Measurements from ENCODE around the gene ADAMTS18.

ADAMTS18 gene

GRCh38 chr16:77310877-77311276 lies 124.0 kb downstream of the ADAMTS18 start:
- H3K27ac Mint-ChIP-seq = no peak overlapping the region
- H3K4me3 Mint-ChIP-seq = no peak overlapping the region
- H3K36me3 Mint-ChIP-seq (ENCODE audit: low read depth) = no peaks in the 10 kb centered on the region
- H3K4me1 Mint-ChIP-seq (ENCODE audit: low read depth) = no peaks in the 10 kb centered on the region
- no peaks in the 10 kb centered on the region for H3K27me3 Mint-ChIP-seq
- intact Hi-C loops (cut with micrococcal nuclease) = no loop called here
- H3K9me3 Mint-ChIP-seq = no peaks in the 10 kb centered on the region

- intact Hi-C loops (cut with micrococcal nuclease) = no loop called here
- Mint-ChIP-seq H3K4me1 (ENCODE audit: low read depth) (no peaks in the 10 kb centered on the region), H3K27ac (no peak overlapping the region), H3K9me3 (no peaks in the 10 kb centered on the region), H3K4me3 (no peak overlapping the region), H3K27me3 (no peaks in the 10 kb centered on the region), H3K36me3 (ENCODE audit: low read depth) (no peaks in the 10 kb centered on the region)
Observed at GRCh38 chr16:77308163-77308561, 126.7 kb downstream of the ADAMTS18 start.

- H3K4me3 Mint-ChIP-seq = no peak overlapping the region
- no peak overlapping the region for H3K27ac Mint-ChIP-seq
- intact Hi-C loops (cut with micrococcal nuclease) = no loop called here
- no peaks in the 10 kb centered on the region for H3K4me1 Mint-ChIP-seq (ENCODE audit: low read depth)
- no peaks in the 10 kb centered on the region for H3K9me3 Mint-ChIP-seq
- H3K27me3 Mint-ChIP-seq = no peaks in the 10 kb centered on the region
- no peaks in the 10 kb centered on the region for H3K36me3 Mint-ChIP-seq (ENCODE audit: low read depth)
Observed at GRCh38 chr16:77307426-77308162, 127.2 kb downstream of the ADAMTS18 start.

GRCh38 chr16:77306075-77306474 lies 128.8 kb downstream of the ADAMTS18 start:
- H3K4me1 Mint-ChIP-seq (ENCODE audit: low read depth) = no peaks in the 10 kb centered on the region
- intact Hi-C loops (cut with micrococcal nuclease) = no loop called here
- no peaks in the 10 kb centered on the region for H3K36me3 Mint-ChIP-seq (ENCODE audit: low read depth)
- H3K27me3 Mint-ChIP-seq = no peaks in the 10 kb centered on the region
- no peaks in the 10 kb centered on the region for H3K9me3 Mint-ChIP-seq
- H3K4me3 Mint-ChIP-seq = no peak overlapping the region
- no peak overlapping the region for H3K27ac Mint-ChIP-seq

- H3K4me3 Mint-ChIP-seq = no peak overlapping the region
- H3K27me3 Mint-ChIP-seq = no peaks in the 10 kb centered on the region
- H3K36me3 Mint-ChIP-seq (ENCODE audit: low read depth) = no peaks in the 10 kb centered on the region
- intact Hi-C loops (cut with micrococcal nuclease) = no loop called here
- no peaks in the 10 kb centered on the region for H3K9me3 Mint-ChIP-seq
- H3K27ac Mint-ChIP-seq = no peak overlapping the region
- H3K4me1 Mint-ChIP-seq (ENCODE audit: low read depth) = no peaks in the 10 kb centered on the region
Observed at GRCh38 chr16:77304877-77305276, 130.0 kb downstream of the ADAMTS18 start.

GRCh38 chr16:77304134-77304533 lies 130.7 kb downstream of the ADAMTS18 start:
- Mint-ChIP-seq H3K9me3 (no peaks in the 10 kb centered on the region), H3K27ac (no peak overlapping the region), H3K4me3 (no peak overlapping the region), H3K36me3 (ENCODE audit: low read depth) (no peaks in the 10 kb centered on the region), H3K27me3 (no peaks in the 10 kb centered on the region), H3K4me1 (ENCODE audit: low read depth) (no peaks in the 10 kb centered on the region)
- intact Hi-C loops (cut with micrococcal nuclease) = no loop called here

GRCh38 chr16:77302674-77303073 lies 132.2 kb downstream of the ADAMTS18 start:
- H3K9me3 Mint-ChIP-seq = no peaks in the 10 kb centered on the region
- no peak overlapping the region for H3K27ac Mint-ChIP-seq
- no peaks in the 10 kb centered on the region for H3K36me3 Mint-ChIP-seq (ENCODE audit: low read depth)
- intact Hi-C loops (cut with micrococcal nuclease) = no loop called here
- H3K4me1 Mint-ChIP-seq (ENCODE audit: low read depth) = no peaks in the 10 kb centered on the region
- no peaks in the 10 kb centered on the region for H3K27me3 Mint-ChIP-seq
- no peak overlapping the region for H3K4me3 Mint-ChIP-seq

- H3K9me3 Mint-ChIP-seq = no peaks in the 10 kb centered on the region
- H3K36me3 Mint-ChIP-seq (ENCODE audit: low read depth) = no peaks in the 10 kb centered on the region
- no peak overlapping the region for H3K27ac Mint-ChIP-seq
- no peaks in the 10 kb centered on the region for H3K4me1 Mint-ChIP-seq (ENCODE audit: low read depth)
- H3K27me3 Mint-ChIP-seq = no peaks in the 10 kb centered on the region
- H3K4me3 Mint-ChIP-seq = no peak overlapping the region
- intact Hi-C loops (cut with micrococcal nuclease) = no loop called here
Observed at GRCh38 chr16:77302249-77302648, 132.6 kb downstream of the ADAMTS18 start.

GRCh38 chr16:77300256-77300655 lies 134.6 kb downstream of the ADAMTS18 start:
- H3K36me3 Mint-ChIP-seq (ENCODE audit: low read depth) = no peaks in the 10 kb centered on the region
- H3K27ac Mint-ChIP-seq = no peak overlapping the region
- H3K27me3 Mint-ChIP-seq = no peaks in the 10 kb centered on the region
- H3K9me3 Mint-ChIP-seq = no peaks in the 10 kb centered on the region
- H3K4me3 Mint-ChIP-seq = no peak overlapping the region
- intact Hi-C loops (cut with micrococcal nuclease) = no loop called here
- H3K4me1 Mint-ChIP-seq (ENCODE audit: low read depth) = no peaks in the 10 kb centered on the region

GRCh38 chr16:77299395-77299794 lies 135.4 kb downstream of the ADAMTS18 start:
- Mint-ChIP-seq H3K27me3 (no peaks in the 10 kb centered on the region), H3K27ac (no peak overlapping the region), H3K36me3 (ENCODE audit: low read depth) (no peaks in the 10 kb centered on the region), H3K9me3 (no peaks in the 10 kb centered on the region), H3K4me3 (no peak overlapping the region), H3K4me1 (ENCODE audit: low read depth) (no peaks in the 10 kb centered on the region)
- intact Hi-C loops (cut with micrococcal nuclease) = no loop called here

- Mint-ChIP-seq H3K27me3 (no peaks in the 10 kb centered on the region), H3K4me1 (ENCODE audit: low read depth) (no peaks in the 10 kb centered on the region), H3K27ac (no peak overlapping the region), H3K36me3 (ENCODE audit: low read depth) (no peaks in the 10 kb centered on the region), H3K4me3 (no peak overlapping the region), H3K9me3 (no peaks in the 10 kb centered on the region)
- intact Hi-C loops (cut with micrococcal nuclease) = no loop called here
Observed at GRCh38 chr16:77298418-77299360, 136.1 kb downstream of the ADAMTS18 start.

- Mint-ChIP-seq H3K27me3 (no peaks in the 10 kb centered on the region), H3K9me3 (no peaks in the 10 kb centered on the region)
- intact Hi-C loops (cut with micrococcal nuclease) = no loop called here
Observed at GRCh38 chr16:77297996-77298395, 136.8 kb downstream of the ADAMTS18 start.

GRCh38 chr16:77295896-77296295 lies 138.9 kb downstream of the ADAMTS18 start:
- H3K4me3 Mint-ChIP-seq = no peak overlapping the region

More at GRCh38 chr16:77297996-77298395, 136.8 kb downstream of the ADAMTS18 start:
- Mint-ChIP-seq H3K36me3 (ENCODE audit: low read depth) (no peaks in the 10 kb centered on the region), H3K4me3 (no peak overlapping the region), H3K27ac (no peak overlapping the region), H3K4me1 (ENCODE audit: low read depth) (no peaks in the 10 kb centered on the region)

GRCh38 chr16:77290451-77291115 lies 144.3 kb downstream of the ADAMTS18 start:
- Mint-ChIP-seq H3K27me3 (no peaks in the 10 kb centered on the region), H3K36me3 (ENCODE audit: low read depth) (no peaks in the 10 kb centered on the region), H3K4me3 (no peak overlapping the region), H3K9me3 (no peaks in the 10 kb centered on the region), H3K4me1 (ENCODE audit: low read depth) (no peaks in the 10 kb centered on the region), H3K27ac (no peak overlapping the region)
- intact Hi-C loops (cut with micrococcal nuclease) = no loop called here

More at GRCh38 chr16:77295896-77296295, 138.9 kb downstream of the ADAMTS18 start:
- intact Hi-C loops (cut with micrococcal nuclease) = no loop called here
- no peak overlapping the region for H3K27ac Mint-ChIP-seq
- no peaks in the 10 kb centered on the region for H3K36me3 Mint-ChIP-seq (ENCODE audit: low read depth)
- no peaks in the 10 kb centered on the region for H3K4me1 Mint-ChIP-seq (ENCODE audit: low read depth)
- H3K27me3 Mint-ChIP-seq = no peaks in the 10 kb centered on the region
- no peaks in the 10 kb centered on the region for H3K9me3 Mint-ChIP-seq

All from dendritic cell treated with granulocyte-macrophage colony-stimulating factor and Interleukin-4, amounts not matched to agents 40 ng/mL and 50 ng/mL, for 4 days (primary cell).